Upper lobe of left lung (tissue), 6 donors: Measurements from ENCODE around the gene SBF1. TPM values are rescaled to one million over a fixed set of nuclear protein-coding genes. Genes with fewer than 3 reads are reported as not detected.

ENCODE experiments used
- ATAC-seq, 2 donors: fragments of 200-7000 bp; cut with Tn5 transposase; one replicate each; pipeline ENCODE4 v1.9.1; 2022; ENCODE audit warnings: mild to moderate bottlenecking in 2 of 2, moderate library complexity in 2 of 2; ENCODE audit not compliant: low FRiP score in 2 of 2
- DNase-seq, 2 donors: peaks; one replicate each; pipeline ENCODE4 v3.0.0-alpha.2; 2019 to 2020
- H3K27ac ChIP-seq, 4 donors: fragments of 200-600 bp; sonication (generic); one replicate each; pipeline ENCODE4 v1.5.1; 2016 to 2019
- H3K27me3 ChIP-seq, 4 donors: fragments of 200-600 bp; sonication (generic); one replicate each; pipeline ENCODE4 v1.5.1; 2017 to 2019
- H3K36me3 ChIP-seq, 4 donors: fragments of 200-600 bp; sonication (generic); one replicate each; pipeline ENCODE4 v1.5.1; 2016 to 2019
- H3K4me1 ChIP-seq, 4 donors: fragments of 200-600 bp; sonication (generic); one replicate each; pipeline ENCODE4 v1.5.1; 2018 to 2019
- H3K4me3 ChIP-seq, 4 donors: fragments of 200-600 bp; sonication (generic); one replicate each; pipeline ENCODE4 v1.5.1; 2017 to 2019; ENCODE audit warnings: mild to moderate bottlenecking in 2 of 4, moderate library complexity in 1 of 4
- H3K9me3 ChIP-seq, 4 donors: fragments of 200-600 bp; sonication (generic); one replicate each; pipeline ENCODE4 v1.5.1; 2018 to 2019
- EP300 ChIP-seq, 4 donors: sonication (generic); formaldehyde crosslinking; IDR thresholded peaks; one replicate each; pipeline ENCODE4 v1.5.1; 2017; ENCODE audit warnings: antibody characterized with exemption in 4 of 4, control low read depth in 2 of 4
- POLR2A ChIP-seq, 4 donors: fragments of 450-650 bp; IDR thresholded peaks; one replicate each; pipeline ENCODE4 v1.5.1; 2016 to 2017; ENCODE audit warnings: antibody characterized with exemption in 4 of 4, mild to moderate bottlenecking in 2 of 4
- POLR2AphosphoS5 ChIP-seq, 2 donors: sonication (generic); formaldehyde crosslinking; IDR thresholded peaks; one replicate each; pipeline ENCODE4 v1.5.1; 2017; ENCODE audit warnings: antibody characterized with exemption in 2 of 2
- WGBS, 2 donors: methylation state at CpG; one replicate each; pipeline ENCODE4 v1.1.5; 2017 to 2018; 5-methylcytosine and 5-hydroxymethylcytosine counted together
- total RNA-seq, 6 donors: library from RNA; depleted of rRNA in 4 of 6; stranded (reverse); fragments of >200 nt in 4 of 6; gene quantifications; one replicate each; pipeline versions ENCODE4 v1.1.0 to v1.2.1, GENCODE V29; 2016 to 2021
- TF ChIP-seq, protein P1 (sequence below), 6 experiments: fragments of 450-650 bp in 4 of 6; fragments of 200-600 bp in 2 of 6; sonication (generic) in 2 of 6; IDR thresholded peaks; one replicate each; pipeline ENCODE4 v1.5.1; 2016 to 2019; ENCODE audit warnings: antibody characterized with exemption in 6 of 6
- donor health status: DM: no; HTN: no; CAD: no; lungs with moderate emphysema.
- donor health status: DM: no; HTN: yes; CAD: no; lungs with severe emphysema.

Gene SBF1
- total RNA-seq, 6 donors from 2014 or later = 44.6 to 117 (median 75.7) TPM

DNA sequence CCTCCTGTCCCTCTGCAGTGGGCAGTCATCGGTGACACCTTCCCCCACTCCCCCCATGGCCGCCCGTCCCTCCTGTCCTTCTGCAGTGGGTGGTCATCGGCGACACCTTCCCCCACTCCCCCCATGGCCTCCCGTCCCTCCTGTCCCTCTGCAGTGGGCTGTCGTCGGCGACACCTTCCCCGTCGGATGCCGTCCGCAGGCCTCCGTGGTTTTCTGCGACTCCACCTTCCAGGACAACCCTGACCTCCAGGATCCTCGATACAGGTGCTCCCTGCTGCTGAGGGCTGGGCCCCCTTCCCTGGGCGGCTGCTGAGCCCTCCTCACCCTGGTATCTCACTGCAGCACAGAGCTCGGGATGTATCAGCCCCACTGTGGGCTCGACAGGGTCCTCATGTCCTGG is 14.1 kb upstream of the SBF1 start:
- peak in 1 of 2 donors; percentile 54 for DNase-seq
- no peaks in the 10 kb centered on the region for H3K36me3 ChIP-seq
- H3K4me1 ChIP-seq = peaks cover 0 to 5% (median 0%) of the 10 kb centered on the region in 4 donors
- no peak for TF ChIP-seq POLR2A (IDR thresholded peaks at IDR 0.05)
- TF ChIP-seq, protein P1, sequence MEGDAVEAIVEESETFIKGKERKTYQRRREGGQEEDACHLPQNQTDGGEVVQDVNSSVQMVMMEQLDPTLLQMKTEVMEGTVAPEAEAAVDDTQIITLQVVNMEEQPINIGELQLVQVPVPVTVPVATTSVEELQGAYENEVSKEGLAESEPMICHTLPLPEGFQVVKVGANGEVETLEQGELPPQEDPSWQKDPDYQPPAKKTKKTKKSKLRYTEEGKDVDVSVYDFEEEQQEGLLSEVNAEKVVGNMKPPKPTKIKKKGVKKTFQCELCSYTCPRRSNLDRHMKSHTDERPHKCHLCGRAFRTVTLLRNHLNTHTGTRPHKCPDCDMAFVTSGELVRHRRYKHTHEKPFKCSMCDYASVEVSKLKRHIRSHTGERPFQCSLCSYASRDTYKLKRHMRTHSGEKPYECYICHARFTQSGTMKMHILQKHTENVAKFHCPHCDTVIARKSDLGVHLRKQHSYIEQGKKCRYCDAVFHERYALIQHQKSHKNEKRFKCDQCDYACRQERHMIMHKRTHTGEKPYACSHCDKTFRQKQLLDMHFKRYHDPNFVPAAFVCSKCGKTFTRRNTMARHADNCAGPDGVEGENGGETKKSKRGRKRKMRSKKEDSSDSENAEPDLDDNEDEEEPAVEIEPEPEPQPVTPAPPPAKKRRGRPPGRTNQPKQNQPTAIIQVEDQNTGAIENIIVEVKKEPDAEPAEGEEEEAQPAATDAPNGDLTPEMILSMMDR (IDR thresholded peaks at IDR 0.05) = no peak
- no peak for TF ChIP-seq EP300 (IDR thresholded peaks at IDR 0.05)
- TF ChIP-seq POLR2AphosphoS5 (IDR thresholded peaks at IDR 0.05) = no peak
- no peaks in the 10 kb centered on the region for H3K9me3 ChIP-seq
- H3K27ac ChIP-seq = no peak overlapping the region
- H3K27me3 ChIP-seq = no peaks in the 10 kb centered on the region
- ATAC-seq = no peak
- WGBS, 2 donors = 67 to 73% methylated on average over 15 to 17 of the region's 19 CpGs
- no peak overlapping the region for H3K4me3 ChIP-seq

DNA sequence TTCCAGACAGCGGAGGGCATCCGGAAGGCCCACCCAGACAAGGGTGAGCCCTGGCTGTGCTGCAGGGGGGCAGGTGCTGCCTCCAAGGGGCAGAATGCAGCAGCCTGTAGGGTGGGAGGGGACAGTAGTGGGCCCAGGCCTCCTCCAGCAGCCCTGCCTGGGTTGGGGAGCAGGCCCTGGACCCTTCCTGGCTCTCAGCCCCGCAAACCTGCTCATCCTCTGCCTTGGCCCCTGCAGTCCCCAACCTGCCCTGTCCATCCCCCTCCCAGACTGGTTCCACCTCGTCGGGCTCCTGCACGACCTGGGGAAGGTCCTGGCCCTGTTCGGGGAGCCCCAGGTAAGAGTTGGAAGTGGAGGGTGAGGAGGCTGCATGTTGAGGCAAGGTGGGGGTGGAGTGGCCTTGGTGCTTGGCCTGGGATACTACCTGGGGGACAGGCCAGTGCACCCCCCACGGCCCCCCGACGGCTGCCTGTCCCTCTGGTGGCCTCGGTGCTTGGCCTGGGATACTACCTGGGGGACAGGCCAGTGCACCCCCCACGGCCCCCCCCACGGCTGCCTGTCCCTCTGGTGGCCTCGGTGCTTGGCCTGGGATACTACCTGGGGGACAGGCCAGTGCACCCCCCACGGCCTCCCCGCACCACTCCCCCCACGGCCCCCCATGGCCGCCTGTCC is 13.3 kb upstream of the SBF1 start:
- ATAC-seq (peak in 1 of 2 donors; percentile 5), DNase-seq (no peak)
- Histone ChIP-seq H3K36me3 (no peaks in the 10 kb centered on the region), H3K27me3 (no peaks in the 10 kb centered on the region), H3K9me3 (no peaks in the 10 kb centered on the region), H3K4me1 (peaks cover 0 to 5% (median 0%) of the 10 kb centered on the region in 4 donors), H3K4me3 (no peak overlapping the region), H3K27ac (no peak overlapping the region)
- WGBS, 2 donors = 80 to 90% methylated on average over 4 to 9 of the region's 18 CpGs
- no peak for TF ChIP-seq POLR2A (IDR thresholded peaks at IDR 0.05)
- TF ChIP-seq EP300 (IDR thresholded peaks at IDR 0.05) = no peak
- no peak for TF ChIP-seq POLR2AphosphoS5 (IDR thresholded peaks at IDR 0.05)
- TF ChIP-seq, protein P1 (IDR thresholded peaks at IDR 0.05) = no peak

DNA sequence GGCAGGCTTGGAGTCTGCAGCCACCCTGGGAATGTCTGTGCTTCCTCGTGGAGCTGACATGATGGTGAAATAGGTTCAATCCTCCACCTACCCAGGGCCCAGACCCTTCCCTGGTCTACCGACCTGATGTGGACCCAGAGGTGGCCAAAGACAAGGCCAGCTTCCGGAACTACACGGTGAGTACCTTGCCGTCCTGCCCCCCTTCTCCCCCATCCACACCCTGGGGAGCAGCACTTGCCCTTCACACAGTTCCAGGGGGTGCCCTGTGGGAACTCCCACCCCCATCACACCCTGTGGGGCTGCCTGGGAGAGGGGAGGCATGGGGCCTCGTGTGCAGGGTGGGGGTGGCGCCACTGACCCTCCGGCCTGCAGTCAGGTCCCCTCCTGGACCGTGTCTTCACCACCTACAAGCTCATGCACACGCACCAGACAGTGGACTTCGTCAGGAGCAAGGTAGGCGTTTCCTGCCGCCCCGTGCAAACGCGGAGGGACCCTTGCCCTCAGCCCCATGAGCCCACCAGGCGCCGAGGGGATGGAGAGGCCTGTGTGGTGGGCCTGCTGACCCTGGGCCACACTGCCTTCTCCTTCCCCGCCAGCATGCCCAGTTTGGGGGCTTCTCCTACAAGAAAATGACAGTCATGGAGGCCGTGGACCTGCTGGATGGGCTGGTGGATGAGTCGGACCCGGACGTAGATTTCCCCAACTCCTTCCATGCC is 12.6 kb upstream of the SBF1 start:
- no peak for ATAC-seq
- H3K9me3 ChIP-seq = no peaks in the 10 kb centered on the region
- H3K27ac ChIP-seq = no peak overlapping the region
- DNase-seq = peak in 1 of 2 donors; percentile 70
- H3K36me3 ChIP-seq = no peaks in the 10 kb centered on the region
- no peak for TF ChIP-seq POLR2AphosphoS5 (IDR thresholded peaks at IDR 0.05)
- peaks cover 0 to 6% (median under 1%) of the 10 kb centered on the region in 4 donors for H3K27me3 ChIP-seq
- H3K4me3 ChIP-seq = no peak overlapping the region
- WGBS, 2 donors = 68 to 84% methylated on average over 12 to 23 of the region's 23 CpGs
- peaks cover 0 to 5% (median 0%) of the 10 kb centered on the region in 4 donors for H3K4me1 ChIP-seq

DNA sequence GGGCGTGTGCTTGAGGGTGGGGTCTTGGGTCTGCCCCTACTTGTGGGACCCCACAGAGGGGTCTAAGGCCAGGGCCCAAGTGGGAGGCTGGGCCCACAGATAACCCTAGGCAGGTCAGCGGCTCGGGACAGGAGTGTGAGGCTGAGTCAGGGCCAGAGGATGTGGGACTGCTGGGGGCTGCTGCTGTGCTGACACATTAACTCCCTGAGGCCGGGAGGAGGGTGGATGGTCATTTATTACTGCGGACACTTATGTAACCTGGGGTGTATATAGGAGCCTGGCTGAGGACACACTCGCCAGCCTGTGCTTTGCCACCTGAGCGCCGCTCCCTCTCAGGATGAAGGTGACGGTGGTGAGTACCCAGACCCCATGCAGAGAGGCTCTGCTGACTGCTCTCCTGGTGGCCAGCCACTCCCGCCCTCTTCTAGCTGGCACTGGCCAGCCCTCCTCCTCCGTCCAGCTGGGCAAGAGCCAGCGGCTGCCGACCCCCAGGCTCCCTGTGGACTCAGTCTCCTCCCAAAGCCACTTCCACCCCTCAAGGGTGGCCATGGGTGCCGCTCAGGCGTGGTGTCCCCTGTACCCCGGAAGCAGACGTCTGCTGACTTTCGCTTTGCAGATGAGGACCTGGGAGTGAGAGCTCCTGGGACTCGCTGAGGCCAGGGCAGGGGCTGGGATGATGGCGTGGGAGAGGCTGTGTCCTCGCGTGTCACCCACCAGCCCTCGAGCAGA is 11.9 kb upstream of the SBF1 start, which contains the start of gene MIOX:
TSS of gene MIOX (plus strand) at position 299 of the 729 bp plus-strand sequence. CDS start at position 338, 39 bp downstream.
- TF ChIP-seq EP300 (IDR thresholded peaks at IDR 0.05) (no peak), POLR2AphosphoS5 (IDR thresholded peaks at IDR 0.05) (no peak), POLR2A (IDR thresholded peaks at IDR 0.05) (no peak)
- TF ChIP-seq, protein P1 (IDR thresholded peaks at IDR 0.05) = no peak
- Histone ChIP-seq H3K9me3 (no peaks in the 10 kb centered on the region), H3K27ac (no peak within 1 kb of the TSS), H3K4me1 (peaks cover 5 to 12% (median 6%) of the 10 kb centered on the region in 4 donors), H3K4me3 (no peak within 1 kb of the TSS), H3K27me3 (peaks cover 0 to 13% (median 7%) of the 10 kb centered on the region in 4 donors), H3K36me3 (no peaks in the 10 kb centered on the region)
- peak in 1 of 2 donors; percentile 72 for DNase-seq
- WGBS, 2 donors = 70 to 75% methylated on average over 17 to 23 of the region's 23 CpGs
- no peak for ATAC-seq
